GM21737 (cell line): Measurements from ENCODE around the gene TARBP2.

Experiments
- ATAC-seq: cut with Tn5 transposase; IDR thresholded peaks from one replicate; pipeline ENCODE4 v1.9.1; 2021; ENCODE audit warnings: mild to moderate bottlenecking, moderate library complexity; ENCODE audit not compliant: unreplicated experiment

The TARBP2 gene

GRCh38 chr12:53500776-53501614, at the start of gene TARBP2:
TARBP2 (plus strand) TSS chr12:53501283; CDS start chr12:53501409, 126 bp downstream.
- ATAC-seq: peak; percentile 67

GRCh38 chr12:53451661-53452158, 49.4 kb upstream of the TARBP2 start, which contains the start of gene PCBP2:
PCBP2 (plus strand) TSS chr12:53452102; CDS start chr12:53454801, 2,699 bp downstream.
- ATAC-seq: peak; percentile 97

- no peak for ATAC-seq
Observed at GRCh38 chr12:53452159-53453077, 48.7 kb upstream of the TARBP2 start.

GRCh38 chr12:53453953-53454640, 47.0 kb upstream of the TARBP2 start:
- ATAC-seq: no peak

GRCh38 chr12:53454707-53455106, 46.4 kb upstream of the TARBP2 start:
- no peak for ATAC-seq

- ATAC-seq: no peak
Observed at GRCh38 chr12:53456654-53457366, 44.3 kb upstream of the TARBP2 start.

GRCh38 chr12:53459097-53459496, 42.0 kb upstream of the TARBP2 start:
- no peak for ATAC-seq

GRCh38 chr12:53461059-53461458, 40.0 kb upstream of the TARBP2 start:
- no peak for ATAC-seq

- ATAC-seq: no peak
Observed at GRCh38 chr12:53461591-53461990, 39.5 kb upstream of the TARBP2 start.

- no peak for ATAC-seq
Observed at GRCh38 chr12:53462935-53463334, 38.1 kb upstream of the TARBP2 start.

GRCh38 chr12:53463802-53464560, 37.1 kb upstream of the TARBP2 start:
- ATAC-seq: no peak

- no peak for ATAC-seq
Observed at GRCh38 chr12:53464685-53465418, 36.2 kb upstream of the TARBP2 start.

GRCh38 chr12:53465679-53466078, 35.4 kb upstream of the TARBP2 start:
- no peak for ATAC-seq

GRCh38 chr12:53466640-53467039, 34.4 kb upstream of the TARBP2 start:
- no peak for ATAC-seq

- no peak for ATAC-seq
Observed at GRCh38 chr12:53467082-53467481, 34.0 kb upstream of the TARBP2 start.

GRCh38 chr12:53467880-53468279, 33.2 kb upstream of the TARBP2 start:
- no peak for ATAC-seq

- ATAC-seq: no peak
Observed at GRCh38 chr12:53468282-53468681, 32.8 kb upstream of the TARBP2 start.

GRCh38 chr12:53472056-53472582, 29.0 kb upstream of the TARBP2 start:
- ATAC-seq: no peak
